Thyroid gland (tissue), 4 donors: ENCODE measurements around the gene AK8.

Experiments
- POLR2A ChIP-seq, 2 donors: fragments of 450-650 bp; IDR thresholded peaks; one replicate each; pipeline ENCODE4 v1.6.1; 2017; ENCODE audit warnings: antibody characterized with exemption in 2 of 2, mild to moderate bottlenecking in 2 of 2, moderate library complexity in 1 of 2
- TF ChIP-seq, protein P1 (sequence below), 6 experiments: fragments of 200-600 bp in 3 of 6; fragments of 450-650 bp in 3 of 6; sonication (generic) in 3 of 6; IDR thresholded peaks; one replicate each; pipeline ENCODE4 v1.5.1; 2016 to 2019; ENCODE audit warnings: antibody characterized with exemption in 6 of 6, mild to moderate bottlenecking in 2 of 6, inconsistent platforms in 1 of 6, moderate library complexity in 1 of 6

GRCh38 chr9:132730054-132731033 lies 147.7 kb downstream of the AK8 start:
- TF ChIP-seq, protein P1, sequence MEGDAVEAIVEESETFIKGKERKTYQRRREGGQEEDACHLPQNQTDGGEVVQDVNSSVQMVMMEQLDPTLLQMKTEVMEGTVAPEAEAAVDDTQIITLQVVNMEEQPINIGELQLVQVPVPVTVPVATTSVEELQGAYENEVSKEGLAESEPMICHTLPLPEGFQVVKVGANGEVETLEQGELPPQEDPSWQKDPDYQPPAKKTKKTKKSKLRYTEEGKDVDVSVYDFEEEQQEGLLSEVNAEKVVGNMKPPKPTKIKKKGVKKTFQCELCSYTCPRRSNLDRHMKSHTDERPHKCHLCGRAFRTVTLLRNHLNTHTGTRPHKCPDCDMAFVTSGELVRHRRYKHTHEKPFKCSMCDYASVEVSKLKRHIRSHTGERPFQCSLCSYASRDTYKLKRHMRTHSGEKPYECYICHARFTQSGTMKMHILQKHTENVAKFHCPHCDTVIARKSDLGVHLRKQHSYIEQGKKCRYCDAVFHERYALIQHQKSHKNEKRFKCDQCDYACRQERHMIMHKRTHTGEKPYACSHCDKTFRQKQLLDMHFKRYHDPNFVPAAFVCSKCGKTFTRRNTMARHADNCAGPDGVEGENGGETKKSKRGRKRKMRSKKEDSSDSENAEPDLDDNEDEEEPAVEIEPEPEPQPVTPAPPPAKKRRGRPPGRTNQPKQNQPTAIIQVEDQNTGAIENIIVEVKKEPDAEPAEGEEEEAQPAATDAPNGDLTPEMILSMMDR (IDR thresholded peaks at IDR 0.05), result no peak
- no peak for TF ChIP-seq POLR2A (IDR thresholded peaks at IDR 0.05)
